Tibial nerve (tissue), 4 donors: ENCODE measurements around the gene OBSCN. TPM values are rescaled to one million over a fixed set of nuclear protein-coding genes. Genes with fewer than 3 reads are reported as not detected.

Experiments
- DNase-seq, 2 donors: peaks; one replicate each; pipeline ENCODE4 v3.0.0-alpha.2; 2019; ENCODE audit warnings: low spot score in 2 of 2
- H3K27ac ChIP-seq, 4 donors: fragments of 200-600 bp; sonication (generic) in 3 of 4; one replicate each; pipeline ENCODE4 v1.5.1; 2017 to 2019; ENCODE audit warnings: mild to moderate bottlenecking in 1 of 4
- H3K27me3 ChIP-seq, 2 donors: fragments of 200-600 bp; sonication (generic) in 1 of 2; one replicate each; pipeline versions ENCODE4 v1.5.1 to v1.6.0; 2017 to 2019
- H3K36me3 ChIP-seq, 3 donors: fragments of 200-600 bp; sonication (generic); one replicate each; pipeline ENCODE4 v1.5.1; 2018 to 2019
- H3K4me1 ChIP-seq, 4 donors: fragments of 200-600 bp; sonication (generic) in 3 of 4; one replicate each; pipeline ENCODE4 v1.5.1; 2017 to 2019
- H3K4me3 ChIP-seq, 4 donors: fragments of 200-600 bp; sonication (generic) in 3 of 4; one replicate each; pipeline ENCODE4 v1.5.1; 2017 to 2019; ENCODE audit warnings: mild to moderate bottlenecking in 1 of 4, moderate library complexity in 1 of 4
- H3K9me3 ChIP-seq, 4 donors: fragments of 200-600 bp; sonication (generic) in 3 of 4; one replicate each; pipeline ENCODE4 v1.5.1; 2017 to 2019
- CTCF ChIP-seq, 5 experiments: fragments of 200-600 bp in 3 of 5; fragments of 450-650 bp in 2 of 5; sonication (generic) in 3 of 5; IDR thresholded peaks; one replicate each; pipeline ENCODE4 v1.5.1; 2016 to 2019; ENCODE audit warnings: antibody characterized with exemption in 5 of 5, mild to moderate bottlenecking in 3 of 5, moderate library complexity in 2 of 5
- EP300 ChIP-seq, 2 donors: sonication (generic); formaldehyde crosslinking; IDR thresholded peaks; one replicate each; pipeline ENCODE4 v1.6.1; 2017; ENCODE audit warnings: antibody characterized with exemption in 2 of 2, mild to moderate bottlenecking in 1 of 2
- POLR2A ChIP-seq, 2 donors: fragments of 450-650 bp; IDR thresholded peaks; one replicate each; pipeline ENCODE4 v1.6.1; 2017; ENCODE audit warnings: antibody characterized with exemption in 2 of 2, mild to moderate bottlenecking in 2 of 2, moderate library complexity in 2 of 2
- WGBS, 2 donors: methylation state at CpG; one replicate each; pipeline ENCODE4 v1.1.5; 2018; 5-methylcytosine and 5-hydroxymethylcytosine counted together
- total RNA-seq, 4 donors: library from RNA; depleted of rRNA; stranded (reverse); fragments of >200 nt; gene quantifications; one replicate each; pipeline ENCODE4 v1.1.0, GENCODE V29; 2016

OBSCN gene
- total RNA-seq, 4 donors from 2014 or later, result 8.5 to 22.6 (median 19.0) TPM

DNA sequence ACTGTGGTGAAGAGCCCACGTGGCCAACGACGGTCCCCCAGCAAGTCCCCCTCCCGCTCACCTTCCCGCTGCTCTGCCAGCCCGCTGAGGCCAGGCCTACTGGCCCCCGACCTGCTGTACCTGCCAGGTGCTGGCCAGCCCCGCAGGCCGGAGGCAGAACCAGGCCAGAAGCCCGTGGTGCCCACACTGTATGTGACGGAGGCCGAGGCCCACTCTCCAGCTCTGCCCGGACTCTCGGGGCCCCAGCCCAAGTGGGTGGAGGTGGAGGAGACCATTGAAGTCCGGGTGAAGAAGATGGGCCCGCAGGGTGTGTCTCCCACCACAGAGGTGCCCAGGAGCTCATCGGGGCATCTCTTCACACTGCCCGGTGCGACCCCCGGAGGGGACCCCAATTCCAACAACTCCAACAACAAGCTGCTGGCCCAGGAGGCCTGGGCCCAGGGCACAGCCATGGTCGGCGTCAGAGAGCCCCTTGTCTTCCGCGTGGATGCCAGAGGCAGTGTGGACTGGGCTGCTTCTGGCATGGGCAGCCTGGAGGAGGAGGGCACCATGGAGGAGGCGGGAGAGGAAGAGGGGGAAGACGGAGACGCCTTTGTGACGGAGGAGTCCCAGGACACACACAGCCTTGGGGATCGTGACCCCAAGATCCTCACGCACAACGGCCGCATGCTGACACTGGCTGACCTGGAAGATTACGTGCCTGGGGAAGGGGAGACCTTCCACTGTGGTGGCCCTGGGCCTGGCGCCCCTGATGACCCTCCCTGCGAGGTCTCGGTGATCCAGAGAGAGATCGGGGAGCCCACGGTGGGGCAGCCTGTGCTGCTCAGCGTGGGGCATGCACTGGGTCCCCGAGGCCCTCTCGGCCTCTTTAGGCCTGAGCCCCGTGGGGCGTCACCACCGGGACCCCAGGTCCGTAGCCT, 152.0 kb downstream of the OBSCN start:
- H3K4me3 ChIP-seq, result no peak overlapping the region
- 87% methylated on average over 41 to 45 of the region's 45 CpGs for WGBS, 2 donors
- H3K36me3 ChIP-seq, result no peaks in the 10 kb centered on the region
- H3K27me3 ChIP-seq, result no peaks in the 10 kb centered on the region
- H3K9me3 ChIP-seq, result no peaks in the 10 kb centered on the region
- DNase-seq, result no peak
- no peaks in the 10 kb centered on the region for H3K4me1 ChIP-seq
- TF ChIP-seq EP300 (IDR thresholded peaks at IDR 0.05) (no peak), CTCF (IDR thresholded peaks at IDR 0.05) (no peak), POLR2A (IDR thresholded peaks at IDR 0.05) (no peak)
- no peak overlapping the region for H3K27ac ChIP-seq

- Histone ChIP-seq H3K27me3 (no peaks in the 10 kb centered on the region), H3K27ac (no peak overlapping the region), H3K9me3 (no peaks in the 10 kb centered on the region), H3K4me1 (no peaks in the 10 kb centered on the region), H3K36me3 (no peaks in the 10 kb centered on the region), H3K4me3 (no peak overlapping the region)
- DNase-seq, result no peak
- WGBS, 2 donors, result 85 to 89% methylated on average over 14 to 16 of the region's 19 CpGs
- TF ChIP-seq POLR2A (IDR thresholded peaks at IDR 0.05) (no peak), EP300 (IDR thresholded peaks at IDR 0.05) (no peak), CTCF (IDR thresholded peaks at IDR 0.05) (no peak)
Observed at GRCh38 chr1:228360533-228361313, 152.9 kb downstream of the OBSCN start.

GRCh38 chr1:228361314-228362140, 153.7 kb downstream of the OBSCN start:
- H3K27me3 ChIP-seq, result no peaks in the 10 kb centered on the region
- no peak overlapping the region for H3K4me3 ChIP-seq
- 70 to 75% methylated on average over 24 to 26 of the region's 26 CpGs for WGBS, 2 donors
- H3K27ac ChIP-seq, result no peak overlapping the region
- H3K4me1 ChIP-seq, result no peaks in the 10 kb centered on the region
- H3K9me3 ChIP-seq, result no peaks in the 10 kb centered on the region
- no peak for DNase-seq
- H3K36me3 ChIP-seq, result no peaks in the 10 kb centered on the region
- TF ChIP-seq EP300 (IDR thresholded peaks at IDR 0.05) (no peak), POLR2A (IDR thresholded peaks at IDR 0.05) (no peak), CTCF (IDR thresholded peaks at IDR 0.05) (no peak)

- Histone ChIP-seq H3K4me3 (no peak overlapping the region), H3K27ac (no peak overlapping the region), H3K9me3 (no peaks in the 10 kb centered on the region), H3K27me3 (no peaks in the 10 kb centered on the region), H3K36me3 (no peaks in the 10 kb centered on the region), H3K4me1 (no peaks in the 10 kb centered on the region)
- 61 to 77% methylated on average over 12 to 18 of the region's 18 CpGs for WGBS, 2 donors
- TF ChIP-seq POLR2A (IDR thresholded peaks at IDR 0.05) (no peak), EP300 (IDR thresholded peaks at IDR 0.05) (no peak)
- DNase-seq, result no peak
Observed at GRCh38 chr1:228362141-228362883, 154.5 kb downstream of the OBSCN start.
